Heart right ventricle (tissue), 16 donors: Measurements from ENCODE around the gene ATXN1. TPM values are rescaled to one million over a fixed set of nuclear protein-coding genes. Genes with fewer than 3 reads are reported as not detected.
A peak's percentile ranks its signal among the peaks of the same experiment; 100 is the strongest.

Source experiments
- ATAC-seq, 8 donors: fragments of 200-7000 bp; cut with Tn5 transposase; one replicate each; pipeline ENCODE4 v1.9.1; 2020; ENCODE audit warnings: mild to moderate bottlenecking in 8 of 8, moderate library complexity in 8 of 8, moderate number of reproducible peaks in 1 of 8
- DNase-seq, 2 donors: peaks; one replicate each; pipeline ENCODE4 v3.0.0-alpha.2; 2020
- H3K27ac ChIP-seq, 10 donors: fragments of 200-600 bp; sonication (generic) in 2 of 10; one replicate each; pipeline versions ENCODE4 v1.5.0 to v1.8.0; 2020 to 2022; ENCODE audit warnings: mild to moderate bottlenecking in 3 of 10
- H3K27me3 ChIP-seq, 7 donors: fragments of 200-600 bp; one replicate each; pipeline ENCODE4 v1.8.0; 2021 to 2022; ENCODE audit warnings: mild to moderate bottlenecking in 2 of 7
- H3K36me3 ChIP-seq, 9 donors: fragments of 200-600 bp; sonication (generic) in 1 of 9; one replicate each; pipeline versions ENCODE4 v1.5.0 to v1.8.0; 2020 to 2022; ENCODE audit warnings: mild to moderate bottlenecking in 2 of 9
- H3K4me1 ChIP-seq, 9 donors: fragments of 200-600 bp; sonication (generic) in 1 of 9; one replicate each; pipeline versions ENCODE4 v1.5.0 to v1.8.0; 2020 to 2022; ENCODE audit warnings: mild to moderate bottlenecking in 4 of 9
- H3K4me3 ChIP-seq, 10 donors: fragments of 200-600 bp; sonication (generic) in 2 of 10; one replicate each; pipeline versions ENCODE4 v1.5.0 to v1.8.0; 2020 to 2022; ENCODE audit warnings: mild to moderate bottlenecking in 7 of 10, moderate library complexity in 2 of 10
- H3K9me3 ChIP-seq, 11 donors: fragments of 200-600 bp in 10 of 11; sonication (generic) in 2 of 11; one replicate each; pipeline versions ENCODE4 v1.5.0 to v1.8.0; 2013 to 2022; ENCODE audit warnings: mild to moderate bottlenecking in 2 of 11, control low read depth in 1 of 11, moderate library complexity in 1 of 11
- WGBS, 2 donors: extraction: QIAGEN DNeasy Blood & Tissue Kit; methylation state at CpG; one replicate each; pipeline ENCODE4 v1.1.7; 2013; ENCODE audit warnings: inconsistent platforms in 1 of 2; 5-methylcytosine and 5-hydroxymethylcytosine counted together
- intact Hi-C, 10 donors: fragments of 100-400 bp; cut with DNase I; formaldehyde crosslinking; loops; one replicate each; pipeline versions ENCODE4 v1.11.1 to v1.14.2; 2022
- polyA plus RNA-seq, 2 donors: library from polyadenylated mRNA; stranded (reverse); fragments of 200-250 nt; gene quantifications; one replicate each; pipeline ENCODE4 v1.2.3, GENCODE V29; 2013
- total RNA-seq, 10 donors: library from RNA; stranded (reverse); fragmentation: NEBNext Ultra II Directional in 3 of 10; extraction: Animal tissue kit (Norgen Biotek cat#: 25700) in 3 of 10; gene quantifications; one replicate each; pipeline versions ENCODE4 v1.2.1 to v1.2.4, GENCODE V29; 2021 to 2023
- TF ChIP-seq, protein P1 (sequence below), 9 donors: fragments of 200-600 bp; sonication (generic) in 2 of 9; IDR thresholded peaks; one replicate each; pipeline versions ENCODE4 v1.5.0 to v1.8.0; 2021 to 2022; ENCODE audit warnings: antibody characterized with exemption in 9 of 9, mild to moderate bottlenecking in 5 of 9, moderate library complexity in 1 of 9
- donor health status: Arrhythmogenic right ventricular cardiomyopathy.
- donor health status: ischemic (EF 13 %, LVEDD 7.1; RV severe dilation, severe dysfunction).
- donor health status: healthy with polysubstance abuse.
- donor health status: DM: no; HTN: yes; CAD: no.
- donor health status: DM: no; HTN: no; CAD: no.
- donor health status: ischemic (EF 25% LVEDD 6.9; RV normal size, moderate dysfunction).
- donor health status: ischemic (EF 25% LVEDD 5.7; RV mildly dilated, moderate dysfunction).
- donor health status: healthy.
- donor health status: DM: yes; HTN: yes; CAD: no.
- donor health status: Ischemic cardiomyopathy.
- donor health status: ischemic (EF 35%, LVEDD 5.7; RV mildly dilated, moderate dysfunction).
- donor health status: nonischemic (EF 11% LVEDD 7.7; RV severe dilation, severe dysfunction).
- donor health status: DM: yes; HTN: yes; CAD: no.
- donor health status: PGD.
- donor health status: ischemic (EF 29% LVEDD 5.4; RV normal size, mild dysfunction).
- donor health status: nonischemic (EF 23%, LVEDD 6.1; RV moderate dilation, normal function).

The ATXN1 gene
- total and polyA plus RNA-seq, 12 donors, result 4.1 to 46.5 (median 40.3) TPM

DNA sequence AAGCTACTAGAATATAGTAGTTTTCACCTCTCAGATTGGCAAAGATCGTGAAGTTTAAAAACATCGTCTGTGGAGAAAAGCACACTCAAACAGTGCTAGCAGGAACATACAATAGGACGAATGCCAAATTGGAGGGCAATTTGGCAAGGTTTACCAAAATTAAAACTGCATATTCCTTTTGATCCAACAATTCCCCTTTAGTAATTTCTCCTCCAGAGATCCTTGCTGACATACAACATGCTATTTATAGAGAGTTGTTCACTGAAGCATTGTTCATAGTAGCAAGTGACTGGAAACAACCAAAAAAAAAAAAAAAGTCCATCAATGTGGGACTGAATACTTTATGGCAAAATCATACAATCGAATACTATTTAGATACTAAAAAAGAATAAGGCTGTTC is 202.2 kb downstream of the ATXN1 start:
- peaks cover 0 to 27% (median 14%) of the 10 kb centered on the region in 9 donors for H3K4me1 ChIP-seq
- DNase-seq, result no peak
- H3K27ac ChIP-seq, result peak overlapping the region in 5 of 10 donors; percentile 34 to 66 (median 54)
- H3K36me3 ChIP-seq, result no peaks in the 10 kb centered on the region
- TF ChIP-seq, protein P1, sequence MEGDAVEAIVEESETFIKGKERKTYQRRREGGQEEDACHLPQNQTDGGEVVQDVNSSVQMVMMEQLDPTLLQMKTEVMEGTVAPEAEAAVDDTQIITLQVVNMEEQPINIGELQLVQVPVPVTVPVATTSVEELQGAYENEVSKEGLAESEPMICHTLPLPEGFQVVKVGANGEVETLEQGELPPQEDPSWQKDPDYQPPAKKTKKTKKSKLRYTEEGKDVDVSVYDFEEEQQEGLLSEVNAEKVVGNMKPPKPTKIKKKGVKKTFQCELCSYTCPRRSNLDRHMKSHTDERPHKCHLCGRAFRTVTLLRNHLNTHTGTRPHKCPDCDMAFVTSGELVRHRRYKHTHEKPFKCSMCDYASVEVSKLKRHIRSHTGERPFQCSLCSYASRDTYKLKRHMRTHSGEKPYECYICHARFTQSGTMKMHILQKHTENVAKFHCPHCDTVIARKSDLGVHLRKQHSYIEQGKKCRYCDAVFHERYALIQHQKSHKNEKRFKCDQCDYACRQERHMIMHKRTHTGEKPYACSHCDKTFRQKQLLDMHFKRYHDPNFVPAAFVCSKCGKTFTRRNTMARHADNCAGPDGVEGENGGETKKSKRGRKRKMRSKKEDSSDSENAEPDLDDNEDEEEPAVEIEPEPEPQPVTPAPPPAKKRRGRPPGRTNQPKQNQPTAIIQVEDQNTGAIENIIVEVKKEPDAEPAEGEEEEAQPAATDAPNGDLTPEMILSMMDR (IDR thresholded peaks at IDR 0.05), result no peak
- ATAC-seq, result peak in 5 of 8 donors; percentile 49 to 86 (median 78)
- 13 to 20% methylated on average over 4 of the region's 4 CpGs for WGBS, 2 donors
- H3K27me3 ChIP-seq, result no peaks in the 10 kb centered on the region
- H3K4me3 ChIP-seq, result peak overlapping the region in 2 of 10 donors; percentile 17 to 19
- intact Hi-C loops, result no loop called here
- H3K9me3 ChIP-seq, result no peaks in the 10 kb centered on the region

DNA sequence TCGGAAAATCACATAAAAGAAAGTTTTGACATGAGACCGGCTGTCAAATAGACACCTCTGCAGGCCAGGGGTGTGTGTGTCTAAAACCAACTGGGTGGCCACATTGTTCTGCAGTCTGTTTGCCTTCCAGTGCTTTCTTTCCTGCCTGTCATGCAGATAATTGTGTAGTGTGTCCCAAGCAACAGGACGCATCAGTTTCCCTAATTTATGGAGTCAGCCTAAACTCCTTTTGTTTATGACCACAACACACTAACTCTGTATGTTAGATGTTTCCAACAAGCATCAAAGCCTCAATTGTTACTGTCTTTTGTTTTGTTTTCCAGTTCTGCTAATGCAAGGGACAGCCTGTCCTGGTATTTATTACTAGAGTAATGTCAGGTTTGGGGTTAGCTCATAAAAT is 205.7 kb downstream of the ATXN1 start:
- Histone ChIP-seq H3K4me3 (no peak overlapping the region), H3K9me3 (no peaks in the 10 kb centered on the region), H3K36me3 (peaks cover 0 to 8% (median 0%) of the 10 kb centered on the region in 9 donors), H3K27me3 (no peaks in the 10 kb centered on the region), H3K27ac (no peak overlapping the region), H3K4me1 (peaks cover 0 to 22% (median 14%) of the 10 kb centered on the region in 9 donors)
- 96 to 99% methylated on average over 3 of the region's 3 CpGs for WGBS, 2 donors
- TF ChIP-seq, protein P1 (IDR thresholded peaks at IDR 0.05), result no peak
- intact Hi-C loops, result no loop called here
- DNase-seq (no peak), ATAC-seq (no peak)

DNA sequence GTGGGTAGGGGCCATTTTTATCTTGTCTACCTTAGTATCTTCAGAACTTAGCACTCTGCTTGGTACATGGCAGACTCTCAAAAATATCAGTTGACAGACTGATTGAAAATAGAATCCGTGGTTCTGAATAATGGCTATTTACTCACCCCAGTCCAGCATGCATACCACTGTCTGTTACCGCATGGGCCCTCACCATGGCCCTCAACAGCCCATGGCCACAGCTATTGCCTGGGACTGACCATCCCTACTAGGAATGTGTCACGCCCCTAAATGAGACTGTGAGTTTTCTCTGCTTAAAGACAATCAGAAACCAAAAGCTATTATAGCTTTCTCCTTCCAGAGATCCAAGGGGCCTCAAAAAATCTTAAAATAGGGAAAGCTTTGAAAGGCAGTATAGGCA is 207.7 kb downstream of the ATXN1 start:
- intact Hi-C loops, result no loop called here
- DNase-seq, result no peak
- 90 to 91% methylated on average over 3 of the region's 3 CpGs for WGBS, 2 donors

DNA sequence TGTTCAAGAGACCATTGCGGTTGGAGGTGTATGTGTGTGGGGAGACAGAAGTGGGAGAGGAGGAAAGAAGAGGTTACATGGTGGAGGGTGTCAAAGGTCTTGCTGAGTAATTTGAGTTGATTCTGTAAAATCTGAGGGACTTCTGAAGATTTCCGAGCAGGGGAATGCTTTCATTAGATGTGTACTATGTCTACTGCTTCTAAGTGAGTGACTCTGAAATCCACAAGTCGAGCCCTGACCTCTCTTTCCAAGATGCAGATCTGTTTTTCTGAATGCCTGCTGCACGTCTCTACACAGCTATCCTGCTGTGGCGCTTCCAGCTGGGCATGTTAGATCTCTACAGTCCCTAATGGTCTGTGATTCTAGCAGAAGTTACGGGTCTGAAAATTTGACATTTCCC is 209.8 kb downstream of the ATXN1 start:
- Histone ChIP-seq H3K4me3 (no peak overlapping the region), H3K9me3 (no peaks in the 10 kb centered on the region), H3K4me1 (peaks cover 0 to 4% (median 0%) of the 10 kb centered on the region in 9 donors), H3K27me3 (no peaks in the 10 kb centered on the region), H3K36me3 (peaks cover 0 to 8% (median 0%) of the 10 kb centered on the region in 9 donors), H3K27ac (no peak overlapping the region)
- 88% methylated on average over 6 of the region's 6 CpGs for WGBS, 2 donors
- DNase-seq (no peak), ATAC-seq (no peak)
- intact Hi-C loops, result no loop called here
- TF ChIP-seq, protein P1 (IDR thresholded peaks at IDR 0.05), result no peak

More for the DNA sequence above, 207.7 kb downstream of the ATXN1 start:
- H3K9me3 ChIP-seq, result no peaks in the 10 kb centered on the region
- H3K4me3 ChIP-seq, result no peak overlapping the region
- TF ChIP-seq, protein P1 (IDR thresholded peaks at IDR 0.05), result no peak
- peaks cover 0 to 8% (median 0%) of the 10 kb centered on the region in 9 donors for H3K36me3 ChIP-seq
- no peak for ATAC-seq
- H3K4me1 ChIP-seq, result peaks cover 0 to 4% (median 1%) of the 10 kb centered on the region in 9 donors
- H3K27ac ChIP-seq, result no peak overlapping the region
- no peaks in the 10 kb centered on the region for H3K27me3 ChIP-seq
